Measurements from ENCODE around the gene MFRP.
"Not testable (repeated sequence)": the region's sequence is repeated elsewhere in the genome, so short reads cannot be mapped to it uniquely, and the experiment has no call there.

- TF ChIP-seq CTCF, POLR2A (IDR thresholded peaks at IDR 0.05): not testable (repeated sequence)
Measured at GRCh38 chr11:119382513-119382912, 36.0 kb upstream of the MFRP start.
